A549 treated with ZK216348 at 1 μM for 4 hours (cell line): ENCODE data around the gene DDX17. TPM values are rescaled to one million over a fixed set of nuclear protein-coding genes. Genes with fewer than 3 reads are reported as not detected.

ENCODE experiments used
- total RNA-seq: library from RNA; stranded (reverse); fragments of 200-300 nt; extraction: Qiagen RNA extraction; gene quantifications from 5 replicates; pipeline ENCODE4 v1.2.3, GENCODE V29; 2022; ENCODE audit warnings: low read depth

Gene DDX17
- total RNA-seq: 86.7 to 106 TPM (median 94.2 TPM) in 5 replicates

DNA sequence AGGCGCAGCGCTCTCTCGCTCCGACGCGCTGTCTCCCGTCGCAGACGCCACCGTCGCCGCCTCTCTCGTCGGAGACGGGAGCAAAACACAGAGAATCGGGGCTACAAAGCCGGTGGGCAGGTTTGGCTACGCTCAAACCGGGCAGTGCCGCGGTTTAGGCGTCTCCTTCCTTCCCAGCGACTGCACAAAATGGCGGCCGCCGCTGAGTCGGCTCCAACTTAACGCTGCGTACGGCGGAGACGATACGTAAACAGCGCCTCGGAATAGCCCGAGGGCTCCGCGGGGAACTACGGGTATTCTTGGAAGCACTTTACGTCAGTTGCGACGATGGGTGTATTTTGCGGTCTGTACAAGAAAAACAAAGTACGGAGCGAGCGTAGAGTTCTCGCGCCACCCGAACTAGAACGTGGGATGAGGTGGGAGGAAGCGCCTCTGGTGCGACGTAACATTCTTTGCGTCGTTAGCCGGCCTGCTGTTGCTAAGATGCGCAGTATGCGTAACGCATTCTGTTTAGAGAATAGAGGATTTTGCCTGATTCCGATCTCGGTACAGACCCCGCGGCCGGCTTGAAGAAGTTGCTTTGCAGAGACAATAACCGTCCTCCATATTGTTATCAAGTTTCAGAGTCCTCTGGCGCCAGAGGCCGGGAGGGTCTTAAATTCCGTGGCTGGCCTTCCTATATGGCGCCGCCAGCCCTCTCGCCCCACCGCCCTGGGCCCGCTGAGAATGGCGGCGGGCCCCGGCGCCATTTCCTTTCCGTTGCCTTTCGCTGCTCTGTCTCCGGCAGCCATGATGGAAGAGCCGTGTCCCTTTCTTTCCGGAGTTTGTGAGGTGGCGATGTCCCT, at the start of gene DDX17:
TSS of gene DDX17 (minus strand) at position 194 of the 845 bp plus-strand sequence.

GRCh38 chr22:38467904-38468442, 38.1 kb downstream of the DDX17 start, which contains the start of gene KDELR3:
KDELR3 (plus strand) TSS chr22:38468096; CDS start chr22:38468234, 138 bp downstream.

GRCh38 chr22:38455076-38455529, 51.0 kb downstream of the DDX17 start, which contains the start of gene KCNJ4:
KCNJ4 (minus strand) TSS chr22:38455199; CDS start chr22:38428132, 27,067 bp downstream.

Other genes starting within 250 kb of the DDX17 start
- gene TMEM184B, start 233.3 kb downstream of the DDX17 start, total RNA-seq: 26.4 to 56.6 TPM (median 49.8 TPM) in 5 replicates
- 82.2 to 110 TPM (median 103 TPM) in 5 replicates for gene CSNK1E, start 188.9 kb downstream of the DDX17 start, total RNA-seq
- gene KCNJ4, start 51.1 kb downstream of the DDX17 start, total RNA-seq: 0.11 to 0.24 TPM (median 0.19 TPM) in 5 replicates
- gene KDELR3, start 38.2 kb downstream of the DDX17 start, total RNA-seq: 15.5 to 23.2 TPM (median 18.7 TPM) in 5 replicates
- gene DMC1, start 63.9 kb upstream of the DDX17 start, total RNA-seq: 2.4 to 5.4 TPM (median 3.3 TPM) in 5 replicates
- gene FAM227A, start 150.1 kb upstream of the DDX17 start, total RNA-seq: 0.68 to 1.1 TPM (median 0.95 TPM) in 5 replicates
- 13.4 to 16.4 TPM (median 15.6 TPM) in 5 replicates for gene CBY1, start 150.3 kb upstream of the DDX17 start, total RNA-seq
- 70.3 to 83.6 TPM (median 73.2 TPM) in 5 replicates for gene TOMM22, start 175.6 kb upstream of the DDX17 start, total RNA-seq
- 27.4 to 34.4 TPM (median 32.0 TPM) in 5 replicates for gene JOSD1, start 194.6 kb upstream of the DDX17 start, total RNA-seq
- 5.4 to 11.2 TPM (median 10.0 TPM) in 5 replicates for gene GTPBP1, start 199.6 kb upstream of the DDX17 start, total RNA-seq
- gene SUN2, start 249.7 kb upstream of the DDX17 start, total RNA-seq: 17.8 to 40.7 TPM (median 36.7 TPM) in 5 replicates